GM21390 (cell line): ENCODE measurements around the gene GAREM2.

ENCODE experiments used
- ATAC-seq: cut with Tn5 transposase; IDR thresholded peaks from one replicate; pipeline ENCODE4 v1.9.1; 2021; ENCODE audit not compliant: unreplicated experiment

GAREM2 gene

DNA sequence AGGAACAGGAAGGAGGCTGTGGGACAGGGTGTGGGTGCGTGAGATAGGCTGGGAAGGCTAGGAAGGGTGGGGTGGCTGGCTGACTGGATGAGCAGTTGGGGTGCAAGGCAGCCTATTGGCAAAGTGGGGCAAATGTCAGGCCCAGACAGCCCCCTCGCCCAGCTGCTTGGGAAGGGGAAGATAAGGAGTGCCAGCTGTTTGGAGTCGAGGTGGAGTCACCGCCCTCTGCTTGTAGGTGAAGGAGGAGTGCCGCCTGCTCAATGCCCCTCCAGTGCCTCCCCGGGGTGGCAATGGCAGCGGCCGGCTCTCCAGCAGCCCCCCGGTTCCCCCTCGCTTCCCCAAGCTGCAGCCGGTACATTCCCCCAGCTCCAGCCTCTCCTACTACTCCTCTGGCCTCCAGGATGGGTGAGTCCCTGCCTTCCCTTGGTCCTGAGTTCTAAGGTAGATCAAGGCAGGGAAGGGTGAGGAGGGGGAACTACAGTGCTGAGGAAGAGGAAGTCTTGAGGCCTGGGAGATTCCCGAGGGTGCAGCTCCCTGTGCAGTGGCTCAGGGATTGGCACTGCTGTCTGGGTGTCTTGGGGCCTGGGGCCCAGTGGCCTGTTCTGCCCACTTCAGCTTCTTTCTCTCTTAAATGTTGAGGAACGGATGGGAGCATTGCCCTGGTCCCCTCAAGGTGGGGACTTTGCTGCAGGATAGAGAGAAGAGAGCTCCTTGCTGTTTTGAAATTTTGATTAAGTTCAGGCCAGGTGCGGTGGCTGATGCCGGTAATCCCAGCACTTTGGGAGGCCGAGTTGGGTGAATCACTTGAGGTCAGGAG, 13.3 kb downstream of the GAREM2 start:
- no peak for ATAC-seq

DNA sequence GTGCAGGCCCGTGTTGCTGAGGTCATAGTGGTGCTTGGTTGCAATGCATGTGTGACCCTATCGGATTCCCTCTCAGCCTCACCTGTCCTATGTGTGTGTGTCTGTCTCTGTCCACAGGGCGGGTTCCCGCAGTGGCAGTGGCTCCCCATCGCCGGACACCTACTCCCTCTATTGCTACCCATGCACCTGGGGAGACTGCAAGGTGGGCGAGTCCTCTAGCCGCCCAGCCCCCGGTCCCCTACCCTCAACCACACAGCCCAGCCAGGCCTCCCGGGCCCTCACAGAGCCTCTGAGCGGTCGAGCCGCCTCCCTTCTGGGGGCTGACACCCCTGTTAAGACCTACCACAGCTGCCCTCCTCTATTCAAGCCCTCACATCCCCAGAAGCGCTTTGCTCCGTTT, 14.2 kb downstream of the GAREM2 start:
- ATAC-seq, result no peak

DNA sequence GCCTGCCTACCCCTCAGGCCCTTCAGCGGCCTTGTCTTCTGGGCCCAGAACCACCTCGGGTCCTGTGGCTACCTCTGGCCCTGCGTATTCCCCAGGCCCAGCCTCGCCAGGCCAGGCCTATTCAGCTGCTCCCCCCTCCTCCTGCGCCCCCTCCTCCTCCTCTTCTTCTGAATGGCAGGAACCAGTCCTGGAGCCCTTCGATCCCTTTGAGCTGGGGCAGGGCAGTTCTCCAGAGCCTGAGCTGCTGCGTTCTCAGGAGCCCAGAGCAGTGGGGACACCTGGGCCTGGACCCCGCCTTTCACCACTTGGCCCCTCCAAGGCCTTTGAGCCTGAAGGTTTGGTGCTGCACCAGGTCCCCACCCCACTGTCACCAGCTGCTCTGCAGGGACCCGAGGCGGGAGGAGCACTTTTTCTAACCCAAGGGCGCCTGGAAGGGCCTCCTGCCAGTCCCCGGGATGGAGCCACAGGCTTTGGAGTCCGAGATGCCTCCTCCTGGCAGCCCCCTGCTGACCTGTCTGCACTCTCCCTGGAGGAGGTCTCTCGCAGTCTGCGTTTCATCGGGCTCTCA, 14.7 kb downstream of the GAREM2 start:
- no peak for ATAC-seq

DNA sequence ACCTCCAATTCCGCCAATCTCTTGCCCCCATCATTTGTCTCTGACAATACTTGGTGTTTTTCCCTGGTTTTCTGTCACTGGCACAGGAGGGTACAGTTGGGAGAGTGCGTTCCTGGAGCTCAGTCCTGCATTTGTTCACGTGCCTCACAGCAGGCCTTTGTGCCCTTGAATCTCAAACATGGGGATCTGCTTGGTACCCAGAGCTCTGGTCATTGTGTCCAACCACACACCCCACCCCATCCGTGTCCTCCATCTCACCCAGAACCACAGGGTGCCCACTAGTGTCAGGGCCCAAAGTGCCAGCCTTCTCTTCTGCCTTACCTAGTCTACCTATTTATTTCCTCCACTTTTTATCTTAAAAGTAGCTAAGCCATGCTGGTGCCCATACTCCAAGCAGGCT, 16.2 kb downstream of the GAREM2 start:
- no peak for ATAC-seq

DNA sequence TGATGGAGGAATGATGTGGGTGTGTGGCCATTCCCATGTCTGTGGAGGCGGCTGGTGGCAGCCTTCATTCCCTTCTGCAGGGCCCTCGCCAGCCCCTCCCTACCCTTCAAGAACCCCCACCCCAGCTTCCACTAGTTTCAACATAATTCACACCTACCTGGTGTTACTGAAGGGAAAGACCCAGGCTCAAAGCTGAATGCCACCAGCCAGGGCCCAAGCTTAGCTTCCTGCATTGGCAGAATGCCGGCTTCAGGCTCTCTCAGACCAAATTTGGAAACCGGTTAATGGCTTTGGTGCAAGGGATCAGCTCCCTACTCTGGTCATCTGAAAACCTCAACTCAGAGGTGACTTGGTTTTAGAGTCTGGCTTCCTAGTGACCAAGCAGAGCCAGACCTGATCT, 16.9 kb downstream of the GAREM2 start:
- no peak for ATAC-seq

DNA sequence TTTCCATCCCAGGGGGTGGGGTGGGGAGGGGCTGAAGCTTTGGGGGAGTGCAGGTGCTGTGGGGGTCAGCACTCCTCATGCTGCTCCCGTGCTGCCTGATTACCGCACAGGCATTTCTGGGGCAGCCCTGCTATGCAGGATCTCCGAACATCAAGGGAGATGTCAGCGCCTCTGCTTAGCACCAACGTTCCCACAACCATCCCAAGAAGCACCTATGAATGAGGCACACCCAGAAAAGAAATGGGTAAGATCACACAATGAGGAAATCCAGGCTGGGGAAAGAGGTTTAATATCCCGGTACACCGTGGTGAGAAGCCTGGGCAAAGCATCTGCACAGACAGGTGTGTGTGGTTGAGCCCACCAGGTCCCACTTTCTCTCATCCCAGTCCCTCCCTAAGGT, 17.5 kb downstream of the GAREM2 start:
- no peak for ATAC-seq

DNA sequence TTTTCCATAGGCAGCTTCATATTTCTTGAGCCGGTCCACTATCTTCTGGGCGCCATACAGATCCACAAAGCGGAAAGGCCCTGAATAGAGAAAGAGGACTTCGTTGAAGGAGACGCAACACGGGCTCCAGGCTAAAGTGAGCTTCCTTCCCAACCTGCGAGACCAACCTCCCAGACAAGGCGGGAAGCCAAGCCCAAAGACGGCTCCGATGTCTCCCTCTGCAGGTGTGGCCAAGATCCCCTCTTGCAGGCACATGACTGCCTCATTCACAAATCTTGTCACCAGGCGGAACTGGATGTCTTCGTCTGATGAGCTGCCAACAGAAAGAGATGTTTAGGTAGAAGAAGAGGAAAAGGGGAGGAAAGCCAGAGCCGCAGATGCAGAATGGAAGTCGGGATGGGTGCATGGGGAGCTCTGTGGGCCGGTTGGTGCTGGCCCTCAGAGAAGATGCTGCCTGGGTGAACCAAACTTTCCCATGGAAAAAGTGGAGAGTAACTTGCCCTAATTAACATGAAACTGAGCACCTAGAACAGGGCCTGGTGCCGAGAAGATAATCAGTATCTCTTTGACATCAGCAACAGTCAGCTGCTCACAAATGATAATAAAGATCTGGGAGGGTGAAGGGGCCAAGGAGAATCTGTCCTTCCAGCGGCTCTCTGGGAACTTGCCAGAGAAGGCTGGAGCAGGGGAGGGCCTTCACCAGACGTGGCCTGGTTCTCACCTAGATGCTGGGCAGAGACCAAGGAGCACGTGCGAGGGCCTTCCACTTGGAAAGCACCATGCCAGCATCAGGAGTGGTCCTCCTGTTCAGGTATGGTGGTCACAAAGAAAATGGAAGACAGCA, 18.6 kb downstream of the GAREM2 start:
- no peak for ATAC-seq

DNA sequence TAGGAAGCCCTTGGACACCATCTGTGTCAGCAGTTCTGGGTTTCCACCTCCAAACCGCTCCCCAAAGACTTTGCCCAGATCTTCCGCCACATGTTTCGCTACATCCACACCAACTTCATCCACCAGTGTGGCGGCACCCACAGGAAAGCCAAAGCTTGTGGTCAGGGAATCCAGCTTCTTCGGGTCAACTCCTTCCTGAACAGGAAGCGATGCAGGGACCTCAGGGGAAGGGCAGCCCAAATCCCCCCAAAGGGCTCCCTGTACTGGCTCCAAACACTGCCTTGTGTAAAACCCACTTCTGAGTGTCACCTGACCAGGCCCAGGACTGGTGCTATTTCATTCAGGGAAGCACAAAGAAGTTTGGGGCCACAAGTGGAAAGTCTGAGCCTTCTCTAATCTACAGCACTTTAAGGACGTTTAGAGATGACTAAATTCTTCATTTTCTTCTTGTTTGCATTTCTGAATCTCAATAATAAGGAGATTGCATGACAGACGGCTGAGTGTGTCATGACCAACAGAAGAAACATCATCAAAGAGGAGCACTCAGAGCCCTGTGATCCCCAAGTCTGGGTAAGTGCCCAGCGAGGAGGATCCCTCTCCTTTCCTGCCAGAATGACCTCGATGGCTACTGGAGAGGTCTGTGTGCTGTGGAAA, 20.8 kb downstream of the GAREM2 start:
- no peak for ATAC-seq

DNA sequence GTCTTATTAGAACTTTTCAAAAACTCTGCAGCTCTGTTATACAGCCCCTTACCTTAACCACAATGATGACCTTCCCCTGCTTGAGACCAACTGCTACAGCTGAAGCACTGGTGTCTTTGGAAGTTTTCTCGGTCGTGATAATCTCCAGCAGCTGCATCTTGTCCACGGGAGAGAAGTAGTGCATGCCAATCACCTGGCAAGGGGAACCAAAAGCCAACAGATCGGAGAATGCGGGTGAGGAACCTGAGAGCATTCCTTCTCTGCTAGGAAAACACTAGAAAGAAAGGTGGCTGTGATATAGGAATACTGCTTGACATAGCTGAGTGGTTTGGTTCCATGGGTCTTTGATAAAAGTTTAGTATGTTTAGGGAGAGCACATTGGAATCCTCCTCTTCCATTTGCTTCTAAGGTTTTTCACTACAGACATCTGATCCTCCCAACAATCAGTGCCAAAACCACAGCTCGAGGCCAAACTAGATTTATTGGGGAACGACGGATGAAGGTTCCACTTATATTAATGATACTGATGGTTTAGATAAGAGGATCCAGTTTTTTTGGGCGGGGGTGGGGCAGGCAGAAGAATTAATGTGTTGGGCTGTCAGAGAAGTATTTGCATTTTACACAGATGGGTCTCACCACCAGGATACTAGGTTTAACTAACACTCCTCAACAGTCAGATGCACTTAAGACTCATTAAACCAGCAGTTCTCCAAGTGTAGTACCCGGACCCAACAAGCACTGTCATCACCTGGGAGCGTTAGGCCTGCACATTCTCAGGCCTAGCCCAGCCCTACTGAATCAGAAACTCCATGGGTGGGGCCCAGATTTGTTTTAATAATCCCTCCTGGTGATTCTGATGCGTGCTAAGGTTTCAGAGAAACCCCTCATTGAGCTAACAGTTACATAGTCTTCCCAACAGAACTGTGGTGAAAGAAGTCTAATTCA, 22.4 kb downstream of the GAREM2 start:
- ATAC-seq, result no peak

DNA sequence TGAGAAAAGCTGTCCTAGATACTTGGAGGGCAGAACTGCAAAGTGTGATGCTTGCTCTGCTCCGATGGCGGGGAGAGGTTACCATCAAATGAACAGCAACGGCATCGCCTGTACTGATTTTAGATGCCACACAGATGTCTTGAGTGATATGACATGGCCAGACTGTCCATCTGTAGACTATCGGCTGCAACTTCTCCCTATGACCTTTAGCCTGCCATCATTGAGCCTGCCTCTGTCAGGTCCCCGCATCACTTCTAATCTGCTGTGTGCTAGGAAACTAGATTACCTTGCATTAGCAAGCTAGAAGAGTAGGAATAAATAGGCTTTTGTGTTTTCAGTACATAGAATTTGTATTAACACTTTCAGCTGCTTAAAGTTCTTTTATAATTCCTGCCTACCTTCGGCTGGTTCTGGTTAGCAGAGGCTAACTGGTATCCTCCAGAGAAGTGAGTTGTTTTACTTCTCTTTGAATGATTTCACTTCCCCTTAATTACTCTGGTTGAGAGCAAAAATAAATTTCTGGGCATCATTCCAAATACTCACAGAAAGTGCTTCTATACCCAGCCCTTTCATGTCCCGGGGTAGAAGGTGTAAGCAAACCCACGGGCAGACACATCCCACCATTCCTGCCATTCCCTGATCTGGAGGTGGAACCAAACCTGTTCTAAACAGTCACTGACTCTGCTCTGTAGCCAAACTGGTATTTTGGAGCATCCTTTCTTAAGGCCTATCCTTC, 24.0 kb downstream of the GAREM2 start:
- peak; percentile 57 for ATAC-seq

DNA sequence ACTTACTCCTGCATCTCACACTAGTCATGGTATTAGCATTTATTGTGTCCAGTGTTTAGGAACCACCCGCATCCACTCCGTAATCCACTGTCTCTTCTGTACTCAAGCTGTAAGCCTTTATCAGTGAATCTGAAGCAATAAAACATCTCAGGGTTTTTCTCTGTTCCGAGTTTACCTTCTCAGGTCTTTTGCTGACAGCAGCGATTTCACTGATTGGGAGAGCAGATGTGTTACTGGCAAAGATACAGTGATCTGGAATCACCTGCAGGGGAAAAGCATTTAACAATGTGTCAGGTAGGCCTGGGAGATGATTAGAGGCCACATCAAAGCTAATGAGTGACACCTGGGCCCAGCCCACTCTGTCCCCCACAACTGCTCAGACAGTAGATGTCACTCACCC, 24.6 kb downstream of the GAREM2 start:
- ATAC-seq, result no peak

DNA sequence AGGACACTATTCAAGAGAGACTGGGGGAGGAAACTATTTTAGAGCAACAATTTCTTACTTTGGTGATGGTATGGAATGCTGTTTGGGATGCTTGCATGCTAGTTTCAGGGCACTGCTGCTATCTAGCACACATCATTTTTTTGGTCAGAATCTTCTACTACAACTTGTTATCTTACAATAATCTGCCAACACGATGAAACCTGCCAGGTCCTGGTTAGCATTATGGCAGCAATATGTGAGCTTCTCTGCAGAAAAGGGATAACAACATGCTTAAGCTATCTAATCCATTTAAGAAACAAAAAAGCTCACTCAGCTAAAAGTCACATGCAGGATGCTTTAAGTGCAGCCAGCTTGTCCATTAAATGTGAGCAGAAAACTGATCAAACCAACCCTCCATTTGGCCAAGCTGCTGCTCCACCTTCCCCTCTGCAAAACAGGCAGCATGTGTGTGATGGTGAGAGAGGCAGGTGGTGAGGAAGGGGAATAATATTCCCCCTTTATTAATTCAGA, 30.1 kb downstream of the GAREM2 start:
- no peak for ATAC-seq

DNA sequence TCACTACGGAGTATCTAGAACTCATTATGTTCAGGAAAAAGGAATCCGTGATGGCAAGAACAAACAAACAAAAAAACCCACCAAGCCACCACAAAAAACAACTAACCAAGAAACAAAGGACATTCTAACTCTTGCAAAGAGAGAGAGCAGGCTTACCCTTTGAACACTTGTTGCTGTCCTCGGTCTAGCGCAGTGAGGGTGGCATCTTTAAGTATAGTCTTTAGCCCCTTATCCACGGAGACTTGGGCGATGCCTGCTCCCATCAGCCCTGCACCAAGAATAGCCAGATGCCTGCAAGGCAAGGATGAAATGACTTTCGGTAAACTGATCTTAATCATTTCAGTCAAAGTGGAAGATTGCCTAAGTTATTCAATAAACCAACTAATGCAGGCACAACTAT, 31.0 kb downstream of the GAREM2 start:
- ATAC-seq, result no peak

DNA sequence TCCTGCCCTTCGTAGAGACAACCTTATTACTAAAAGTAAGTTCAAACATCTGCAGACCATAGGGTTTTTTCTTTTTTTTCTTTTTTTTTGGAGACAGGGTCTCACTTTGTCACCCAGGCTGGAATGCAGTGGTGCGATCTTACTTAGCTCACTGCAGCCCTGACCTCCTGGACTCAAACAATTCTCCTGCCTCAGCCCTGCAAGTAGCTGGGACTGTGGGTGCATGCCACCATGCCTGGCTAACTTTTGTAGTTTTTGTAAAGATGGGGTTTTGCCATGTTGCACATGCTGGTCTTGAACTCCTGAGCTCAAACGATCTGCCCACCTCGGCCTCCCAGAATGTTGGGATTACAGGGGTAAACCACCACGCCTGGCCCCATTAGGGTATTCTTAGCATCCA, 39.1 kb downstream of the GAREM2 start:
- no peak for ATAC-seq

DNA sequence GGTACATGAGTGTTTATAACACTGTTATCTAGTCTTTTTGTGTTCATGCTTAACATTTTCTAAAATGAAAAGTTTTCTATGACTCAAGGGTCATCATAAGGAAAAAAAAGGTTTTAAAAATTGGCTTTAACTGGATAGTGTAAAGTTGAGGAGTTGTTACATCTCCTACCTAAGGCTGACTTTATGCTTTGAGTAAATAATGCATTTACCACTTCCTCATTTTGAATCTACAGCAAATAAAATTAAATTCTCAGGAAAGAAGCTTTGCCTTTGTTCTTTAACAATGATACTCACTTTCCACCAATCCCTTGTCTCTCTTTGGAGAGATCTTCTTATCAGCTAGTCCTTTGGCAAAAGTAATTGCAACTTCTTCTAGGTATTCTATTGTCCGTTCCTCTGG, 41.9 kb downstream of the GAREM2 start:
- ATAC-seq, result no peak

DNA sequence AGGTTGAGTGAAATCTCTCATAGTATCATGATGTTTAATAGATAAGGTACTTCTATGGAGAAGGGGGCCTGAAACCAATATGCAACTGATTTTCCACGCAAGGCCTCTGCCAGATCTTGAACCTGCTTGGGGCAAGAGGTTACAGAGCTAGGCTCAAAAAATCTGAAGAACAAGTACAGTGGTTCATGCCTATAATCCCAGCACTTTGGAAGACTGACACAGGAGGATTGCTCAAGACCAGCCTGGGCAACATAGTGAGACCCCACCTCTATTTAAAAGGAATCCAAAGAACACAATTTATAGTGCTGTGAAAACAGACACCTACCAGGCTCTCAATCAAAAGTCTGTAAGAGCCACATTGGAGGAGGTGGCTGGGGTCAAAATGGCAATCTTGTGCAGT, 42.9 kb downstream of the GAREM2 start:
- no peak for ATAC-seq

DNA sequence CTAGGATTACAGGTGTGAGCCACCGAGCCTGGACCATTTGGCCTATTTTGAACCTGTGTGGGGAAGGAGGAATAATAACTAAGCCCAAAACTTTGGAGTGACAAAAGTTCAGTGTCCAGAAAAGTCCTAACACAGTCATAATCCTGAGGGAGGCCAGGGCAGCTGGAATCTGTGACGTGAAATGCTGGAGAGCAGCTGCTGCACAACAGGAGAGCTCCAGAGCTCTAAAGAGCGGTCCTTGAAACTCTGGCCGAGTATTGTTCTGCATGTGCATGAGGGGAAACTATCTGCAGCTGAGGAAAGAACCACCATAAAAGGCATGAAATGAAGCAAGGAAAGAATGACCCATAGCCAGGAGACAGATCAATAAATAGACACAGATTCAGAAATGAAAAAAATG, 43.7 kb downstream of the GAREM2 start:
- no peak for ATAC-seq

DNA sequence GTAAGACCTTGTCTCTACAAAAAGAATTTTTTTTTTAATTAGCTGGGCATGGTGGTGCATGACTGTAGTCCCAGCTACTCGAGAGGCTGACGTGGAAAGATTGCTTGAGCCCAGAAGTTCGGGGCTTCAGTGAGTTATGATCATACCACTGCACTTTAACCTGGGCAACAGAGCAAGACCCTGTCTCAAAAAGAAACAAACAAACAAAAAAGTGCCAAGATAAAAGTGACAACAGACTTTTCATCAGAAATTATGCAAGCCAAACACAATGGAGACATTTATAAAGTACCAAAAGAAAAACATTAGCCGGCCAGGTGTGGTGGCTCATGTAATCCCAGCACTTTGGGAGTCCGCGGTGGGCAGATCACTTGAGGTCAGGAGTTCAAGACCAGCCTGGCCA, 44.8 kb downstream of the GAREM2 start:
- ATAC-seq, result no peak

DNA sequence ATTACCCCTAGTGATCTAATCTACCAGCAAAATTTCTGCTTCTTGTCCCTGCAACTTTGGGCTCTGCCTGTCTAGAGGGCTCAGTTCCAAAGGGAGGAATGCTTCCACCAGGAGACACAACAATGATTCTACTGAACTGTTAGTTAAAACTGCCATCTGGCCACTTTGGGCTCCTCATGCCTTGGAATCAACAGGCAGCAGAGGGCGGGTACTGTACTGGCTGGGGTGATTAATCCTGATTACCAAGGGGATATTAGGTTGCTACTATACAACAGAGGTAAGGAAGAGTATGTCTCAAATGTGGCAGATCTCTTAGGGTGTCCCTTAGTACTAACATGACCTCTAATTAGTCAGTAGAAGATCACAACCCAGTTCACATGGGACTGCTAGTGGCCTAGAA, 50.1 kb downstream of the GAREM2 start:
- no peak for ATAC-seq

DNA sequence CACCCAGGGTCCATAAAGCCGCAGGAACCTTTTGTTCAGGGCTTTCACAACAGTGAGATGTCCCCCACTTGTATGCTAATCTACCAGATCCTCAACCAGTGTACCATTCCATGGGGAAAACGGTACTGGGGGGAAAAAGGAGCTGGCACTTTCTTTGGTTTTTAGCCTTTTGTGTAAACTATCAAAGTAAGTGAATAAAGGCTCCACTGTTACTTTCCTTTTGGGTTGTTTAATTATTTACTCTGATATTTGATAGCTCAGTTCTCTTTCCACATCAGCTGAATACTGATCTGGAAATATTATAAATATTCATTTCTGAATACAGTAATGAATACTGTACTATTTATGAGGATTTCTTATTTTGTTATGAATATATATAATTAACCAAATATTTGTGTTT, 51.2 kb downstream of the GAREM2 start:
- ATAC-seq, result no peak
